ENCODE data around the gene ALDH16A1. TPM values are rescaled to one million over a fixed set of nuclear protein-coding genes. Genes with fewer than 3 reads are reported as not detected.
A peak's percentile ranks its signal among the peaks of the same experiment; 100 is the strongest.

ALDH16A1 gene
- total and polyA plus RNA-seq, 11 donors: 3.4 to 18.6 (median 8.5) TPM

- TF ChIP-seq CTCF (IDR thresholded peaks at IDR 0.05) (peak; percentile 47 to 81 (median 65)), POLR2A (IDR thresholded peaks at IDR 0.05) (no peak)
- Histone ChIP-seq H3K9me3 (no peaks in the 10 kb centered on the region), H3K27me3 (no peaks in the 10 kb centered on the region), H3K27ac (peak overlapping the region in 1 of 12 donors; percentile 48), H3K4me3 (no peak overlapping the region), H3K36me3 (peaks cover 2 to 22% (median 21%) of the 10 kb centered on the region in 9 donors), H3K4me1 (peaks cover 5 to 51% (median 26%) of the 10 kb centered on the region in 12 donors)
- ATAC-seq (peak; percentile 16 to 61 (median 54)), DNase-seq (peak in 1 of 5 donors; percentile 49)
- 38 to 44% (median 42%) methylated on average over 14 of the region's 14 CpGs for WGBS, 4 donors
- intact Hi-C loops (cut with DNase I): loop anchor here in 8 of 10 donors (1.0 to 2.0 kb wide), 4 partner anchors 44 to 68 kb away; no protein-coding TSS in a partner anchor
These were observed 50.0 kb downstream of the ALDH16A1 start for GRCh38 chr19:49502866-49503581.

DNA sequence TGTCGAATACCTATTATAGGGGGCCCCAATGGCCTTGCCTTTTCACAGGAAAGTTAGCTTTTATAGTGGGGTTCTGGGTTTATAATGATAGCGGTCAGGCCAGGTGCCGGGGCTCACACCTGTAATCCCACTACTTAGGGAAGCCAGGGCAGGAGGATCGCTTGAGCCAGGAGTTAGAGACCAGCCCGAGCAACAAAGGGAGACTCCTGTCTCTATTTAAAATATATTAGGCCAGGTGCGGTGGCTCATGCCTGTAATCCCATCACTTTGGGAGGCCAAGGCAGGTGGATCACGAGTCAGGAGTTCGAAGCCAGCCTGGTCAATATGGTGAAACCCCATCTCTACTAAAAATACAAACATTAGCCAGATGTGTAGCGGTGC is 50.5 kb downstream of the ALDH16A1 start:
- ATAC-seq: no peak
- peaks cover 0 to 45% (median 22%) of the 10 kb centered on the region in 12 donors for H3K4me1 ChIP-seq
- H3K4me3 ChIP-seq: no peak overlapping the region
- intact Hi-C loops (cut with DNase I): loop anchor here in 8 of 10 donors (1.0 to 2.0 kb wide), 4 partner anchors 43 to 67 kb away; no protein-coding TSS in a partner anchor
- 80 to 84% (median 82%) methylated on average over 9 of the region's 9 CpGs for WGBS, 4 donors
- no peaks in the 10 kb centered on the region for H3K9me3 ChIP-seq
- TF ChIP-seq POLR2A (IDR thresholded peaks at IDR 0.05): no peak
- TF ChIP-seq CTCF (IDR thresholded peaks at IDR 0.05): no peak
- H3K36me3 ChIP-seq: peaks cover 1 to 17% (median 16%) of the 10 kb centered on the region in 9 donors
- peak overlapping the region in 1 of 12 donors; percentile 48 for H3K27ac ChIP-seq
- H3K27me3 ChIP-seq: no peaks in the 10 kb centered on the region
- DNase-seq: no peak

- no peaks in the 10 kb centered on the region for H3K9me3 ChIP-seq
- H3K27me3 ChIP-seq: no peaks in the 10 kb centered on the region
- 32 to 35% (median 35%) methylated on average over 8 of the region's 8 CpGs for WGBS, 4 donors
- DNase-seq (peak in 2 of 5 donors; percentile 44 to 72), ATAC-seq (peak in 3 of 4 donors; percentile 54 to 66 (median 63))
- no peaks in the 10 kb centered on the region for H3K36me3 ChIP-seq
- no peak overlapping the region for H3K4me3 ChIP-seq
- TF ChIP-seq CTCF (IDR thresholded peaks at IDR 0.05) (peak; percentile 55 to 79 (median 62)), POLR2A (IDR thresholded peaks at IDR 0.05) (no peak)
- intact Hi-C loops (cut with DNase I): loop anchor here in 3 of 10 donors (2.0 to 5.0 kb wide), 3 partner anchors 38 to 166 kb away; no protein-coding TSS in a partner anchor
- H3K4me1 ChIP-seq: peaks cover 0 to 24% (median 6%) of the 10 kb centered on the region in 12 donors
- peak overlapping the region in 1 of 12 donors; percentile 27 for H3K27ac ChIP-seq
These were observed 53.6 kb downstream of the ALDH16A1 start for GRCh38 chr19:49506575-49507105.

Data from heart left ventricle (tissue), 16 donors.